PFSK-1 (cell line): ENCODE measurements around the gene SDC1.

ENCODE experiments used
- FOXP2 ChIP-seq: optimal IDR thresholded peaks from 2 replicates; pipeline ENCODE3; 2011; ENCODE audit warnings: borderline replicate concordance, control low read depth, inconsistent platforms; ENCODE audit not compliant: insufficient read depth; ENCODE audit errors: extremely low read length, extremely low read depth
- POLR2AphosphoS5 ChIP-seq: IDR thresholded peaks from 2 replicates; pipeline ENCODE4 v1.6.1; 2012; ENCODE audit warnings: low read depth, mild to moderate bottlenecking, control low read depth, low read length, moderate library complexity
- SIN3A ChIP-seq: IDR thresholded peaks from 2 replicates; pipeline ENCODE4 v1.6.1; 2012; ENCODE audit warnings: mild to moderate bottlenecking, low read length, moderate library complexity, borderline replicate concordance; ENCODE audit not compliant: insufficient read depth
- TAF1 ChIP-seq: IDR thresholded peaks from 2 replicates; pipeline ENCODE4 v1.6.1; 2012; ENCODE audit warnings: low read length, control low read depth, borderline replicate concordance; ENCODE audit not compliant: insufficient read depth
- TF ChIP-seq, protein P1 (sequence below), 2 experiments: IDR thresholded peaks; 2 replicates each; pipeline versions ENCODE4 v1.6.1 to v1.8.0; 2011 to 2012; ENCODE audit warnings: low read depth in 2 of 2, low read length in 2 of 2, control low read depth in 1 of 2, inconsistent platforms in 1 of 2, mild to moderate bottlenecking in 1 of 2, moderate library complexity in 1 of 2; ENCODE audit not compliant: insufficient read depth in 1 of 2

The SDC1 gene

GRCh38 chr2:20188201-20188600 is 36.7 kb downstream of the SDC1 start:
- TF ChIP-seq FOXP2 (no peak), TAF1 (no peak), POLR2AphosphoS5 (no peak), SIN3A (no peak)
- TF ChIP-seq, protein P1, sequence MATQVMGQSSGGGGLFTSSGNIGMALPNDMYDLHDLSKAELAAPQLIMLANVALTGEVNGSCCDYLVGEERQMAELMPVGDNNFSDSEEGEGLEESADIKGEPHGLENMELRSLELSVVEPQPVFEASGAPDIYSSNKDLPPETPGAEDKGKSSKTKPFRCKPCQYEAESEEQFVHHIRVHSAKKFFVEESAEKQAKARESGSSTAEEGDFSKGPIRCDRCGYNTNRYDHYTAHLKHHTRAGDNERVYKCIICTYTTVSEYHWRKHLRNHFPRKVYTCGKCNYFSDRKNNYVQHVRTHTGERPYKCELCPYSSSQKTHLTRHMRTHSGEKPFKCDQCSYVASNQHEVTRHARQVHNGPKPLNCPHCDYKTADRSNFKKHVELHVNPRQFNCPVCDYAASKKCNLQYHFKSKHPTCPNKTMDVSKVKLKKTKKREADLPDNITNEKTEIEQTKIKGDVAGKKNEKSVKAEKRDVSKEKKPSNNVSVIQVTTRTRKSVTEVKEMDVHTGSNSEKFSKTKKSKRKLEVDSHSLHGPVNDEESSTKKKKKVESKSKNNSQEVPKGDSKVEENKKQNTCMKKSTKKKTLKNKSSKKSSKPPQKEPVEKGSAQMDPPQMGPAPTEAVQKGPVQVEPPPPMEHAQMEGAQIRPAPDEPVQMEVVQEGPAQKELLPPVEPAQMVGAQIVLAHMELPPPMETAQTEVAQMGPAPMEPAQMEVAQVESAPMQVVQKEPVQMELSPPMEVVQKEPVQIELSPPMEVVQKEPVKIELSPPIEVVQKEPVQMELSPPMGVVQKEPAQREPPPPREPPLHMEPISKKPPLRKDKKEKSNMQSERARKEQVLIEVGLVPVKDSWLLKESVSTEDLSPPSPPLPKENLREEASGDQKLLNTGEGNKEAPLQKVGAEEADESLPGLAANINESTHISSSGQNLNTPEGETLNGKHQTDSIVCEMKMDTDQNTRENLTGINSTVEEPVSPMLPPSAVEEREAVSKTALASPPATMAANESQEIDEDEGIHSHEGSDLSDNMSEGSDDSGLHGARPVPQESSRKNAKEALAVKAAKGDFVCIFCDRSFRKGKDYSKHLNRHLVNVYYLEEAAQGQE (IDR thresholded peaks at IDR 0.05; ENCODE audit: insufficient read depth in 1 of 2, low read depth in 2 of 2, low read length in 2 of 2), result no peak

DNA sequence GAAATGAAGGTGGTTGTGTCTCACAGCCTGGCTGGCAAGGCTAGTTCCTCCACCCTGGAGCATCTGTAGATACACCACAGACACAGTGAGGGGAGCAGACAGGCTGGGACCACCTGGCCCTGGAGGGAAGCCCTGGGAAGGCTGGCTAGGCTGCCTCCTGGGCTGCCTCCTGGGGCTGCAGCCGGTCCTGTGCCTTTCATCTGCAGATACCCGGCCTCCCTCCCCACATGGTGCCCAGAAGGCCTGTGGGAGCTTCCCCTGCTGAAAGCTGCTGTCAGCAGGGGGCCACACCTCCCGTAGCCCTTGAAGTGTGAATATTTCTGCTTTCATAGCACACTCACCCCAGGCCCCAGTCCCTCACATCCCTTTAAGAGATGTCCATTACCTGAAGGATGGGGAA is 37.6 kb downstream of the SDC1 start:
- TF ChIP-seq, protein P1 (IDR thresholded peaks at IDR 0.05; ENCODE audit: insufficient read depth in 1 of 2, low read depth in 2 of 2, low read length in 2 of 2), result no peak
- TF ChIP-seq FOXP2 (no peak), POLR2AphosphoS5 (no peak), SIN3A (no peak), TAF1 (no peak)

DNA sequence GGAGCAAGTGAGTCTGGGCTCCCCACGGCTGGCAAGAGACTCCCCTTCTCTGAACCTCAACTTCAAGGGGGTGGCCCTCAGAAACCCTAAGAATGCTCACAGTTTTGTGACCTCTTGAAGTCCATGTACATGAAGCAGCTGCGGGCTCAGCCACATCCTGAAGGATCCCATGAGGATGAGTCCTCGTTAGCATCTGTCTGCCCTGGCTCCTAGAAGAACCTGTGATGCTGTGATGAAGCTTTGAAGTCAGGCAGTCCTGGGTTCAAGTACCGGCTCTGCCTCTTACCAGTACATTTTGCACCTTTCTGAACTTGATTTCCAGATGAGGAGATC is 38.1 kb downstream of the SDC1 start:
- TF ChIP-seq TAF1, result no peak

DNA sequence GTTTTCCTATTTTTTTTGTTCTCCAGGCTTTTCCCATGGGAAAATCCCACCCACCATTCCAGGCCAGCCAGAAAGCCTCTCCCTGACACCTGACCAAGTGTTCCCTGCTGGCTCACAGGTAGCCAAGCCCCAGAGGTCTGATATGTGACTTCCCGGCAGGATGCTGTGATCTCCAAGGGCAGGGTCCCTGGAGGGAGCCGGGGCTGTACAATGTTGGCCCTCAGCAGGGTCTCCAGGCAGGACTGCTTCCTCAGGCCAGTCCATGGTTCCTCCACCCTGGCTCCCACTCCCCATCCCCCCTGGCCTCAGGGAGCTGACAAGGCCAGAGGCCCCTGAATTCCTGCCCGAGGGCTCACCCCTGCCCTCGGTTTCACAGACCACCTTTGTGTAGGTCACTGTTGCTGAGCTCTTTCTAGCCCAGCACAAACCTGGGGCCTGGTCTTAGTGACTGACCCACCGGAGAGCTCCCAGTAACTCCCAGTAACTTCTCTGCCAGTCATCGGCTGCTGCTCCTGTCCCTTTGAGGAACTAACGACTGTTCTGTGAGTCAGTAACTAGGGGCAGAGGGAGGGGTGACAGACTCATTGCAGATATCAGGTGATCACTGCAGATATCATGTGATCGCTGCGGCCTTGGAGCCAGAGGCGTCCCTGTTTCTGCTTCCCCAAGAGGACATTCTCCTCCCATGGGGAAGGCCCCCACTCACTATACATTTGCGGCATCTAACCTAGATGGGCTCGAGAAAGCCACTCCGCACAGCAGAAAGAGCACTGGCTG is 38.7 kb downstream of the SDC1 start:
- no peak for TF ChIP-seq SIN3A
- TF ChIP-seq POLR2AphosphoS5, result no peak
- TF ChIP-seq TAF1, result no peak

DNA sequence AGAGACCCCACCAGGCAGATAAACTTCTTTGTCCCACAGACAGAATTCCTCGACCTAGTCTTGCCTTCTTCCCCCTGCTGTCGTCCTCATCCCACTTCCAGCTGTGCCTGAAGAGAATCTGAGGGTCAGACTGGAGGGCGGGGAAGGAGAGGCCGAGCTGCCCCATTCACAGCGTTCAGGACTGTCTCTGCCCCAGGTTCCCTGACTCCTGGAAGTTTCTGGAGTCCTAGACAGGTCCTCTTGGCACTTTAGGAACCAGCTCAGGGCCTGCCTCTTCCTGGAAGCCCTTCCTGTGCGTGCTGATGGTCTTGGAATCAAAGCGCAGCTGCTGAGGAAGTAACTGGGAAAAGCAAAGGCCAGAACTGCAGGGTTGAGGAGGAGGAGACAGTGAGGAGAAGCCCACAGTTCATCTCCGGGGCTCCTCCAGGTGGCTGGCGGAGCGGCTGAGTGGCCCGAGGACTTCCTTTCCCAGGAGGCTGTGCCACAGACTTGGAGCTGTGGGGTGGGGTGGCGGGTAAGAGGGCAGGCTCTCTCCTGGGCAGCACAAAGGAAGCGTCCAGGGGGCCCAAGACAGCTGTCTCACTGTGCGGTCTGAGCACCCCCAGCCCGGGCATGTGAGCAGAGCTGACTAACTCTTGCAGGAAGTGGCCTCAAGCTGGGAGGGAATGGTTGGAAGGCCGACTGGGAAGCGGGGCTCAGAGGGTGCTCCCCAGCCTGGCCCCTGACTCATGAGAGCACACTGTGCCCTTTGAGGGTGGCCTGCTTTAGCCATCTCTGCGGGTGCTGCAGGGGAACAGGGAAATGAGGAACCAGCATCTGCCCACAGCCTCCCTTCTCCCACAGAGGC is 39.5 kb downstream of the SDC1 start:
- TF ChIP-seq POLR2AphosphoS5, result no peak
- TF ChIP-seq, protein P1 (IDR thresholded peaks at IDR 0.05; ENCODE audit: insufficient read depth in 1 of 2, low read depth in 2 of 2, low read length in 2 of 2), result no peak
